Epithelial cell of proximal tubule (primary cell): Measurements from ENCODE around the gene CSNK1E. TPM values are rescaled to one million over a fixed set of nuclear protein-coding genes. Genes with fewer than 3 reads are reported as not detected.
"Not testable (repeated sequence)": the region's sequence is repeated elsewhere in the genome, so short reads cannot be mapped to it uniquely, and the experiment has no call there.

Experiments used
- DNase-seq: peaks from one replicate; pipeline ENCODE4 v3.0.0-alpha.2; 2011; ENCODE audit warnings: low read depth
- H3K4me3 ChIP-seq: 2 replicates; pipeline ENCODE4 v1.5.1; 2011; ENCODE audit warnings: low read depth, mild to moderate bottlenecking, low read length
- total RNA-seq: library from RNA; depleted of rRNA; stranded (reverse); fragments of >200 nt; gene quantifications from 2 replicates; pipeline ENCODE4 v1.2.3, GENCODE V29; 2015
- TF ChIP-seq, protein P1 (sequence below): conservative IDR thresholded peaks from 2 replicates; pipeline ENCODE4 v1.5.1; 2012; ENCODE audit warnings: low read depth, mild to moderate bottlenecking, low read length

CSNK1E gene
- 157 and 161 TPM in 2 replicates for total RNA-seq

GRCh38 chr22:38317122-38317994 lies at the start of gene CSNK1E:
CSNK1E (minus strand) TSS chr22:38317433; CDS start chr22:38314157, 3,276 bp downstream.
- DNase-seq, result no peak
- H3K4me3 ChIP-seq, result peak within 1 kb of the TSS; percentile 67
- TF ChIP-seq, protein P1, sequence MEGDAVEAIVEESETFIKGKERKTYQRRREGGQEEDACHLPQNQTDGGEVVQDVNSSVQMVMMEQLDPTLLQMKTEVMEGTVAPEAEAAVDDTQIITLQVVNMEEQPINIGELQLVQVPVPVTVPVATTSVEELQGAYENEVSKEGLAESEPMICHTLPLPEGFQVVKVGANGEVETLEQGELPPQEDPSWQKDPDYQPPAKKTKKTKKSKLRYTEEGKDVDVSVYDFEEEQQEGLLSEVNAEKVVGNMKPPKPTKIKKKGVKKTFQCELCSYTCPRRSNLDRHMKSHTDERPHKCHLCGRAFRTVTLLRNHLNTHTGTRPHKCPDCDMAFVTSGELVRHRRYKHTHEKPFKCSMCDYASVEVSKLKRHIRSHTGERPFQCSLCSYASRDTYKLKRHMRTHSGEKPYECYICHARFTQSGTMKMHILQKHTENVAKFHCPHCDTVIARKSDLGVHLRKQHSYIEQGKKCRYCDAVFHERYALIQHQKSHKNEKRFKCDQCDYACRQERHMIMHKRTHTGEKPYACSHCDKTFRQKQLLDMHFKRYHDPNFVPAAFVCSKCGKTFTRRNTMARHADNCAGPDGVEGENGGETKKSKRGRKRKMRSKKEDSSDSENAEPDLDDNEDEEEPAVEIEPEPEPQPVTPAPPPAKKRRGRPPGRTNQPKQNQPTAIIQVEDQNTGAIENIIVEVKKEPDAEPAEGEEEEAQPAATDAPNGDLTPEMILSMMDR, result no peak

DNA sequence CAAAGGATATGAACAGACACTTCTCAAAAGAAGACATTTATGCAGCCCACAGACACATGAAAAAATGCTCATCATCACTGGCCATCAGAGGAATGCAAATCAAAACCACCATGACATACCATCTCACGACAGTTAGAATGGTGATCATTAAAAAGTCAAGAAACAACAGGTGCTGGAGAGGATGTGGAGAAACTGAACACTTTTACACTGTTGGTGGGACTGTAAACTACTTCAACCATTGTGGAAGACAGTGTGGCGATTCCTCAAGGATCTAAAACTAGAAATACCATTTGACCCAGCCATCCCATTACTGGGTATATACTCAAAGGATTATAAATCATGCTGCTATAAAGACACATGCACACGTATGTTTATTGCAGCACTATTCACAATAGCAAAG lies 48.6 kb upstream of the CSNK1E start:
- not testable (repeated sequence) for DNase-seq, H3K4me3 ChIP-seq

- DNase-seq, H3K4me3 ChIP-seq: not testable (repeated sequence)
These were observed 47.9 kb upstream of the CSNK1E start for GRCh38 chr22:38365174-38365573.

GRCh38 chr22:38360560-38360959 lies 43.3 kb upstream of the CSNK1E start:
- not testable (repeated sequence) for DNase-seq, H3K4me3 ChIP-seq

DNA sequence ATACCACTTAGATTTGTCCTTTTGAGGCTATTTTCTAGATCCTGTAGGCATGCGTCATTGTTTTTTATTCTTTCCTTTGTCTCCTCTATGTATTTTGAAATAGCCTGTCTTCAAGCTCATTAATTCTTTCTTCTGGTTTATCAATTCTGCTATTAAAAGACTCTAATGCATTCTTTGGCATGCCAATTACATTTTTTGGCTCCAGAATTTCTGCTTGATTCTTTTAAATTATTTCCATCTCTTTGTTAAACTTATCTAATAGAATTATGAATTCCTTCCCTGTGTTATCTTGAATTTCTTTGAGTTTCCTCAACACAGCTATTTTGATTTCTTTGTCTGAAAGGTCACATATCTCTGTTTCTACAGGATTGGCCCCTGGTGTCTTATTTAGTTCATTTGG lies 42.6 kb upstream of the CSNK1E start:
- DNase-seq, H3K4me3 ChIP-seq: not testable (repeated sequence)

GRCh38 chr22:38357971-38358370 lies 40.7 kb upstream of the CSNK1E start:
- DNase-seq, result not testable (repeated sequence)

DNA sequence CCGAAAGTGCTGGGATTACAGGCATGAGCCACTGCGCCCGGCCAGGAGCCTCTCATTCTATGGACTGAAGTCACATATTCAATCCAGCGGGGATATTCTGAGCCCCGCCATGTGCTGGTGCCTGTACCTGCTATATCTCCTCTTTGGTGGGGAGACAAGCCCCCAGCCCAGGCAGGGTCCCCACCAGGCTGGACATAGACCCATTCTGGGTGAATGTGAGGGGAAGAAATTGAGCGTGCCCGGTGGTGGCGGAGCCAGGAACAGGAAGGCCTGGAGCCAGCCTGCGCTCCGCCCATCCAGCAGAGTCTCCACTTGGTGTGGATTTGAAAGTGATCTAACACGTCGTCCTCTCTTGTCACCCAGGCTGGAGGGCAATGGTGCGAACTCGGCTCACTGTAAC lies 38.0 kb upstream of the CSNK1E start:
- no peak for DNase-seq
- TF ChIP-seq, protein P1, result no peak
- H3K4me3 ChIP-seq, result no peak overlapping the region

More at GRCh38 chr22:38357971-38358370, 40.7 kb upstream of the CSNK1E start:
- H3K4me3 ChIP-seq, result not testable (repeated sequence)

DNA sequence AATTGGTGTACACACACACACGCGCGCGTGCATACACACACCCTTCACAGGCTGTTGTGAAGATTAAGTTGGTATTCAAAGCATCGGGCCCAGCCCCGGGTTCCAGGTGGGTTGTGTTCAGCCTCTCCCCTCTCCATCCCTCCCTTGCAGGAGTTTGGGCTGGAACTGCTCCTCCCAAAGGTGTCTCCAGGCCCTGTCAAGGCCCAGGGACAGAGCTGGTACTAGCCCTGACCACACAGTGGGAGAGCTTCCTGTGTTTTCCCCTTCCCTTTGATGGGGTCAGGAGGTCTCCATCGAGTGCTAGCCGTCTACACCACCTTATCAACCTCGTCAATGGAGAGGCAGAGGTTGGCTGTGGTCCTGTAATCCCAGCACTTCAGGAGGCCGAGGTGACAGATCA lies 36.5 kb upstream of the CSNK1E start:
- TF ChIP-seq, protein P1, result no peak
- no peak overlapping the region for H3K4me3 ChIP-seq
- DNase-seq, result no peak

DNA sequence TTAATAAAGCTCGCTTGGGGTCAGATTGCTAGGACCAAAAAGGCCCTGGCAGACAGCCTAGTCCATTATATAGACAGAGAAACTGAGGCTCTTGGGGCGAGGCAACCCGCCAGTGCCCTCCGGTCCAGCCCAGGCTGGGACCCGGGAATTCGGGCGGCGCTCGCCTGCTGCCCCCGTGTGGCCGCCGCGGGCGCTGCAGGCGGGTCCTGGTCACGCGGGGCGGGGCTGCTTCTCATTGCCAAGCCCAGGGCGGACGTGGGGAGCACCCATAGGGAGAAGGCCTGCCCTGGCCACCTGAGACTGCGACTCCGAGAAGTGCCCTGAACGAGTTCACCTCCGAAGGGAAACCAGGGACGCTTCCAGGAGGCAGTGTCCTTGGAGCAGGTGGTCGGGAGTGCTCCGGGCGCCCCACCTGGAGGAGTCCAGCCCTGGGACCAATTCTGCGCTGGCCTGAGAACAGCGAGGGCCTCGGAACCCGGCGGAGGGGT lies 36.0 kb upstream of the CSNK1E start:
- no peak for DNase-seq
- H3K4me3 ChIP-seq, result no peak overlapping the region
- TF ChIP-seq, protein P1, result peak; percentile 90
